HG02623 (cell line): Measurements from ENCODE around the gene FBXL12.
"Not testable (repeated sequence)": the region's sequence is repeated elsewhere in the genome, so short reads cannot be mapped to it uniquely, and the experiment has no call there.

Source experiments
- ATAC-seq: cut with Tn5 transposase; IDR thresholded peaks from one replicate; pipeline ENCODE4 v1.9.1; 2021; ENCODE audit warnings: moderate library complexity; ENCODE audit not compliant: unreplicated experiment

FBXL12 gene

GRCh38 chr19:9839415-9839814 is 20.5 kb upstream of the FBXL12 start:
- no peak for ATAC-seq

GRCh38 chr19:9838324-9838723 is 19.4 kb upstream of the FBXL12 start:
- no peak for ATAC-seq

DNA sequence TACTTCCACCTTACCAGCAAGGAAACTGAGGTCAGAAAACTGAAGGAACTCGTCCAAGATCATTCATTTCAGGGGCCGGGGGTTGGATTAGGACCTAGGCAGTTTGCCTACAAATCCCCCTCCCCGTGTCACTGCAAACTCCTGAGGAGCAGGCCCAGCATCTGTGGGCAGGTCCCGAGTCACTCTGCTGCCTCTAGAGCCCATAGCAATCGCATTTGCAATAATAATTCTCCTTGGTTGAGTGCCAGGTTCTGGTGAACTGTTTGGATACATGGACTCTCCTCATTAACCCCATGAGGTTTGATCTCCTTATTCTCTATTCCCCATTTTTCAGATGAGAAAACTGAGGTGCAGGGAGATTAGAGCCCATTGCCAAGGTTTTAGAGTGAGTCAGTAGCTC is 17.1 kb upstream of the FBXL12 start:
- ATAC-seq = no peak

DNA sequence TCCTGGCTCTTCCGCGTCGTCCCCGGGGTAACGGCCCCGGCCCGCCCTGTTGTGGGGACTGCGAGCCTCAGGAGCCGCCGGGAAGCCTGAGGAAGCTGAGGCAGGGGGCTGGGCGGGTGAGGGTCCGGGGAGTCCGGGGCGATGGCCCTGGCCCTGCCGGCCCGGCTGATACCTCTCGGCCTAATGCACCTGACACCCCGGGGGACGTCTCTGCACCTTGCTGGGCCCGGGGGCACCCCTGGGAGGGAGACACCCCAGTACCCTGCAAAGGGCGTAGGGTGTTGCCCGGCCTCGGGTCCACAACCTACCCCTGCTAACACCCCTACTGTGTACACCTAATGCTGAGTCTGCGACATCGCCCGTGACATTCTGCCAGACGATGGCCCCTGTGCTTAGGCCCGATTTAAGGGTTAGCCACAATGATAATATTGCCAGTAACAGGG is 16.6 kb upstream of the FBXL12 start:
- ATAC-seq = no peak

GRCh38 chr19:9834726-9835506 is 16.0 kb upstream of the FBXL12 start, which contains the start of gene PIN1:
PIN1 (plus strand) TSS chr19:9835318; CDS start chr19:9835345, 27 bp downstream.
- ATAC-seq = peak; percentile 95

DNA sequence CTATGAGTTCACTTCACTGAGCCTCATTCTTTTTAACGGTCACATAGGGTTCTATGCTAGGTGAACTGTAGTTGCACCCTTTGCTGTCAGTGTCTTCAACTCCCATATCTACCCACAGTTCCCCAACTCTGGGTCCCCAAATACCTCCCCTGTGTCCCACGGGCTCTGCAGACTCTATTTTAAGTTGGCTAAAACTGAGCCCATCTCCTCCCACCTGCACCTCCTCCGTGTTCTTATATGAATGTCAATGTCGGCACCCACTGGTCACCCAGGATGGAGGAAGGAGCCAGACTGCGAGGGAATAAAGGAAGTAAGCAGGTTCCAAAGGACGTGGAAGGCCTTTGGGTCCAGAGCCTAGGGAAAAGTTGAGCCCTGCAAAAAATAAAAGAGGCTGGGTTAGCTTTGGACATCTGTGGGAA is 15.4 kb upstream of the FBXL12 start:
- ATAC-seq = no peak

DNA sequence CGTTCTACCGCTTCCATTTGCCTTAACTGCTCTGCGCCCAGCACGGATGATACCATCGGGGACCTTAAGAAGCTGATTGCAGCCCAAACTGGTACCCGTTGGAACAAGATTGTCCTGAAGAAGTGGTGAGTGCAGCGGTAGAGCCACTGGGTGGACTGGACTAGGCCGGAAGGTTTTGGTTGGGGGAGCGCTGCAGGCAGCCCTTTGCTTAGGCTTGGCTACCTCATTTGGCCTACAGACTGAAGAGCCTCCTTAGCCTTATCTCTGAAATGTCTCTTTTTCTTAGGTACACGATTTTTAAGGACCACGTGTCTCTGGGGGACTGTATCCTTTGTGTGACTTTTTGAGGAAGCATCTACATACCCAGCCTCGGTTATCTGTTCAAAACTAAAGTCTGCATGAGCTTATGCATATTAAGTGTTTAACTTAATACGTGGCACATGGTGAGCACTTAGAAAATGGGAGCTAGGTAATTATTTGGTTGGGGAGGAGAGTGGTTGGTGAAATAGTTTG is 9.7 kb upstream of the FBXL12 start:
- ATAC-seq = no peak

DNA sequence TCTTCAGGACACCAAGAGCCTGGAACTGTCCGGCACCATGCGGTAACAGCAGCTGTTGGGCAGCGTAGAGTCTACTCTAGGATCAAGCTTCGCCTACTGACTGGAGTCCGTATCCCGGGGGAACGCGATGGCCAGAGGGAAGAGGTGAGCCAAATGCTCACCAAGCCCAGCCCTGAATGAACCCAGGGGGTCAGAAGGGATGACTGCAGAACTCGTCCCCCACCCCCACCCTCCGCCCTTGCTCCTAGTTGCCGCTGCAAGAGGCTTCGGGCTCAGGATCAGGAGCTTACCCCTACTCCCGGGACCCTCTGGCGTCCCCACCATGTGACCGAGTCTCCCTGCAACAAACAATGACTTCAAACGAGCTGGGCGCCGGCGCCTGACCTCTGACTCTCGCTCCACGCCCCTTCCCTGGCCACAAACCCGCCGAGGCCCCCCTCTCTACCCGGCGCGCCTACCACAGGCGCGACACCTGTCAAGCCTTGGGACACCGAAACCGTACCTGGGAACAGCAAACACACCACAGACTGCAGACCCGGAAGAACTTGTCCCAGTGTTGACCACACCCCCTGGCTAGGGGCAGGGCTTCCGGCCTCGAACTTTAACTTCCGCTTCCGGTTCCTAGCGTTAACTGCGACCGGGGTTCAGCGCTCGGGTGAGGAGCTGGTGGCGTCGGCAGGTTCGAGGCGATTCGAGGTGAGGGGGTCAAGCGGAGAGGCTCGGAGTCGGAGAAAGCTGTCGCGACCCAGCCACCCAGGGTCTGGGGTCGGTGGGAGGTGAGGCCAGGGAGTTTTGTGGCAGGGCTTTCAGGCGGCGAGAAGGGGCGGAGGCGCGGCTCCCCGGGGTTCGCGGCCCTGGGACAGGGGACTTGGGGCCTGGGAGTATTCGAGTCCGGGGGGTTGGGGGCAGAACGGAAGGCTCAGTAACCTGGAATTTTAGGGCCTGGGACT is 8.7 kb upstream of the FBXL12 start, which contains the start of gene UBL5:
Gene UBL5 (plus strand): TSS at position 630 of the 950 bp plus-strand sequence. CDS start 420 bp downstream, outside the sequence.
- peak; percentile 90 for ATAC-seq

DNA sequence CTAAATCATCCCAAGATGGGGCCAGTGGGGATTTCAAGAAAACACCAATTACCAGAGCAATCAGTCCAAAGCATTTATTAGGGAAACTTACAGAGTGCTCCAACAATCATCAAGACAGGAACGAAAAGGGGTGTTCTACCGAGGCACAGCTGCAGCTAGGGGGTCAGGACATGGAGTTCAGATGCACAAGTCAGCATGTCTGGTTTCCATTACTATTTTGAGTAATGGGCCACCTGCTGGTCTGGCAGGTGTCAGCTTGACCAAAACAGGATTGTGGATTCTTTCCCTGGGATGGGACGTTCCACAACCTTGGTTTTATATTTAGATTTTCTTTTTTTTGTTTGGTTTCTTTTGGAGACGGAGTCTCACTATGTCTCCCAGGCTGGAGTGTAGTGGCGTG is 4.9 kb upstream of the FBXL12 start:
- no peak for ATAC-seq

- ATAC-seq = not testable (repeated sequence)
Measured at GRCh38 chr19:9820034-9820433, 1.2 kb upstream of the FBXL12 start.

- no peak for ATAC-seq
Measured at GRCh38 chr19:9819596-9819909, 674 bp upstream of the FBXL12 start.

DNA sequence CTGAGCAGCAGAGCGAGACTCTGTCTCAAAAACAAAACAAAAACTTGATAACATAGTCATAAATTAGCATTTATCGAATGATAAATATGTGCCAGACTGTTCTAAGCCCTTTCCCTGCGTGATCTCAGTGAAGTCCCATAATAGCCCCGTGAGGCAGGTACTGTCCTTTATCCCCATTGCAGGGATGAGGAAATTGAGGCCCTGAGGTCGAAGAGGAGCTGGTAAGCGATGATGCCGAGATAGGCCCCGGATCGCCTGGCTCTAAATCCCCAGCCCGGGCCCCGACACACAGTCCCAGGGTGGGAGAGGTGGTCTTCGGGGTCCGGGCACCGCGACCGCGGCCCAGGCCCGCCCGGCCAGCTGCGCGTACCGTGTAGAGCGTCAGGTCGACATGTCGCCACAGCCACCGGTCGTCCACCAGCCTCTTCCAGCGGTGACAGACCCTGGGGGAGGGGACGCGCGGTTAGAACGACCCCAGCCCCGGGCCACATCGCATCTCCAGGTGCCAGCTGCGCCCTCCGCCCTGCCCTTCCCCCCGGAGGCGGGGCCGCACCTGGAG is 625 bp downstream of the FBXL12 start:
- no peak for ATAC-seq

DNA sequence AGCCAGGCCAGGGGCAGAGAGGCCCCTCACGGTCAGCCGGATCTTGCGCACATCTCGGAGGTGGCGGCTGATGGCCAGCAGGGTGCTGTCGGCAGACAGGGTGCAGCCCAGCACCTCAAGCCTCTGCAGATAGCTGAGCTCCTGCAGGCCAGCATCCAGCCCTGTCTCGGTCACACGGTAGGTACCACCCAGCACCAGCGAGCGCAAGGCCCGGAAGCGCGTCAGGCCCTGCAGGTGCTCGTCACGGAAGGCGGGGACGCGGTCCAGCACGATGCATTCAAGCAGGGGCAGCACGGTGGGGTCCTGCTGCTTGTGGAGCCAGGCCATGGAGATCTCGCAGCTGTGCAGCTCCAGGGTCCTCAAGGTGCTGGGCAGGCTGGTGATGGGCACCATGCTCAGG is 7.7 kb downstream of the FBXL12 start:
- no peak for ATAC-seq

DNA sequence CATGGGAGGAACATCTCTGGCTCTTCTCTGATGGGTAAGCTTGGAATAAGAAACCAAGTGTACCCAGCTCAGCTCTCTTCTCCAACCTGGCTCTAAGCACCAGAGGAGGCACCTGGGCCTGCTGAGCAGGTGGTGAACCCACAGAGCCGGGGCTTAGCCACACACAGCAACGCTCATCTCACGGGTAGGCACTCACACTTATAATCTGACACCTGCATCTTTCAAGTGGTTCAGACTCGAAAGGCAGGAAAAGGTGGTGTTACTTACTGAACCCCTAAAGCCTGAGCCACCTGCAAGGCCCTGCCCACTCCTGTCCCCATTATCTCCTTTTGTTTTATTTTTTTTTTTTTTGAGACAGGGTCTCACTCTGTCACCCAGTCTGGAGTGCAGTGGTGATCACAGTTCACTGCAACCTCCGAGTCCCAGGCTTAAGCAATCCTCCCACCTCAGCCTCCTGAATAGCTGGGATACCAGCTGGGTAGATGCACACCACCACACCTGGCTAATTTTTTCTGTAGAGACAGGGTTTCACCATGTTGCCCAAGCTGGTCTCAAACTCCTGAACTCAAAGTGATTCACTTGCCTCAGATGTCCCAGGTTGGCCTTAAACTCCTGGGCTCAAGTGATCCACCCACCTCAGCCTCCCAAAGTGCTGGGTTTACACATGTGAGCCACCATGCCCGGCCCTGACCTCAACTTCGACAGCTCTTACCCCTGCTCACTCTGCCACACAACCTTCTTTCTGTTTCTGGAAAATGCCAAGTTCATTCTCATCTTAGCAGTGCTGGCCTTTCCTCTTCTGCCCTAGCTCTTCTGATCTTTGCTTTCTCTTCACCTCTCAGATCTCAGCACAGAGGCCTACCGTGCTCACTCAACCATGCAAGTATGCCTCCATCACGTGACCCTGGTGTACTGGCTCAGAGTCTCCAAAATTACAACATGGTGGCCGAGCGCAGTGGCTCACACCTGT is 9.7 kb downstream of the FBXL12 start:
- no peak for ATAC-seq

DNA sequence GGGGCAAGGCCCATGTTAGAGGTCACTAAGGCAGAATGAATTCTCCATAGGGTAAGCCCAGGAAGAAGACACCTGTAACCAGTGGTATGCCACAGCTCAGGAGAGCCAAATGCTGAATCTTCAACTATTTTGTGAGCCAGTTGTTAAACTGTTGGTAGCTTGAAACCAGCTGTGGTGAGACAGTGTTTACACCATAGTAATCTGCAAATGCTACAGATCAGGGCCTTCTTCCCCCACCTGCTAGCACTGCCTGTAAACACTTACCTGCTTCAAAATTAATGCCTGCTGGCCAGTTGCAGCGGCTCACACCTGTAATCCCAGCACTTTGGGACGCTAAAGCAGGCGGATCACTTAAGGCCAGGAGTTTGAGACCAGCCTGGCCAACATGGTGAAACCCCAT is 12.1 kb downstream of the FBXL12 start:
- ATAC-seq = no peak

DNA sequence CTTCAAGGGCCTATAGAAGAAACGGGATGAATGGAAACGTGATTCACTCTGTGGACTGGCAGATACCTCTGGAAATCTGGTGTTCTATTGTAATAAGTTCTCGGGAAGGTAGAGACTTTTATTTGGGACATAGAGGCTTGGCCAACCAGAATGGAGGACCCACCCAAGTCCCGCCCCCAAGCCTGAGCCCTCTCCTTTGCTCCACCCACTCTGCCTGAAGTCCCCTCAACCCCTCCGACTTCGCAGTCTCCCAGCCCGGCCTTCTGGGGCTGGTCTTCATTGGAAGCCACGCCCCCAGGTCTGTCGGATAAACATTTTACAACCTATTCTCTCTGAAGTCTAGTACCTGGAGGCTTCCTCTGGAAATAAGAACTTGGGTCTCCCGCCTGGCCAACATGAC is 16.9 kb downstream of the FBXL12 start:
- no peak for ATAC-seq

- ATAC-seq = no peak
Measured at GRCh38 chr19:9799162-9799561, 19.7 kb downstream of the FBXL12 start.

GRCh38 chr19:9797871-9798270 is 21.0 kb downstream of the FBXL12 start:
- no peak for ATAC-seq

GRCh38 chr19:9796113-9796773 is 22.6 kb downstream of the FBXL12 start:
- no peak for ATAC-seq
